HEK293T (cell line): ENCODE results near the gene TMTC4.

Experiments
- BHLHE40 ChIP-seq: fragments of 450-650 bp; IDR thresholded peaks from 2 replicates; pipeline ENCODE4 v1.6.1; 2016; ENCODE audit warnings: mild to moderate bottlenecking, moderate library complexity, borderline replicate concordance
- FOXA1 ChIP-seq: fragments of 450-650 bp; IDR thresholded peaks from 2 replicates; pipeline ENCODE4 v1.6.1; 2016; ENCODE audit warnings: mild to moderate bottlenecking
- FOXK2 ChIP-seq: fragments of 450-650 bp; IDR thresholded peaks from 2 replicates; pipeline ENCODE4 v1.6.1; 2016; ENCODE audit warnings: mild to moderate bottlenecking
- FOXM1 ChIP-seq: fragments of 450-650 bp; IDR thresholded peaks from 2 replicates; pipeline ENCODE4 v1.6.1; 2017; ENCODE audit warnings: mild to moderate bottlenecking, borderline replicate concordance
- L3MBTL2 ChIP-seq: fragments of 450-650 bp; conservative IDR thresholded peaks from 2 replicates; pipeline ENCODE4 v1.6.1; 2016; ENCODE audit warnings: mild to moderate bottlenecking
- LEF1 ChIP-seq: fragments of 450-650 bp; IDR thresholded peaks from 2 replicates; pipeline ENCODE4 v1.6.1; 2017; ENCODE audit warnings: mild to moderate bottlenecking, borderline replicate concordance
- SP1 ChIP-seq: fragments of 450-650 bp; IDR thresholded peaks from 2 replicates; pipeline ENCODE4 v1.6.1; 2017
- SUZ12 ChIP-seq: fragments of 450-650 bp; IDR thresholded peaks from 2 replicates; pipeline ENCODE4 v1.6.1; 2016; ENCODE audit warnings: mild to moderate bottlenecking
- ZNF384 ChIP-seq: fragments of 450-650 bp; IDR thresholded peaks from 2 replicates; pipeline ENCODE4 v1.6.1; 2016

DNA sequence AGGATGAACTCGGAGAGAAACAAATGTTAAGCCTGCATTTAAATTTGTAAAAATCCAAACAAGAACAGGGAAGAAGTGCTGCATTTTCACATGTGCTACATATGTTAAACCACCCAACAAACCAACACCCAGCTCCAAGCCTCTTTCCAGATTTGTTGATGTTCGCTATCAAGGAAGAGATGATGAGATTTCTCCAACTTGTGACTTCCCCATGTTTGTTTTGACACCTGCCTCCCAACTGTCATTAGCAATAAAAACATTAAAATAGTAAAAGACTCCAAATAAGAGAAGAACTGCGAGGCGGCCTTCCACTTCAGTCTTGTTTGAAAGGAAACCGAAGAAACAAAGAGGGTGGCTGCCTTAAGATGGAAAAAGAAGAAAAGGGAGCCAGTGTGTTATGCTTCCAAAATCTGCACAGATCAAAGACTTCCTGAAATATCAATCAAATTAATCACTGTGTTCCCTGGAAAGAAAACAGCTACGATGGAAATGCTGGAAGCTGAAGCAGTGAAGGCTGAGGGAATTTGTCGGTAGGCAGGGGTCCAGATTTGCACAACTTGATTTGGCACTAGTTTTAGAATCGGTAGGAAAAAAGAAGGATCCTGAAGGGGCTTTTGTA, 72.0 kb downstream of the TMTC4 start:
- TF ChIP-seq FOXK2, result no peak
- TF ChIP-seq SUZ12, result no peak
- no peak for TF ChIP-seq FOXM1
- TF ChIP-seq ZNF384, result no peak
- no peak for TF ChIP-seq LEF1
- TF ChIP-seq FOXA1, result no peak
- no peak for TF ChIP-seq SP1
- TF ChIP-seq BHLHE40, result no peak
- no peak for TF ChIP-seq L3MBTL2
